MM.1S (cell line): ENCODE data around the gene TRPC6.

Source experiments
- DNase-seq: peaks from one replicate; pipeline ENCODE4 v3.0.0-alpha.2; 2015
- H2AFZ ChIP-seq: fragments of 300-600 bp; sonication (generic); 2 replicates; pipeline ENCODE4 v1.6.0; 2016; ENCODE audit warnings: antibody characterized with exemption, low read length
- H3F3A ChIP-seq: fragments of 300-600 bp; sonication (generic); 2 replicates; pipeline ENCODE4 v1.6.1; 2016; ENCODE audit warnings: mild to moderate bottlenecking, antibody characterized with exemption, low read length, moderate library complexity, mixed read lengths; ENCODE audit not compliant: insufficient read depth
- H3K27ac ChIP-seq: fragments of 300-600 bp; sonication (generic); 2 replicates; pipeline ENCODE4 v1.5.1; 2016; ENCODE audit warnings: mild to moderate bottlenecking, low read length
- H3K27me3 ChIP-seq: fragments of 300-600 bp; sonication (generic); replicated peaks from 2 replicates; pipeline ENCODE4 v1.6.0; 2016; ENCODE audit warnings: low read length; ENCODE audit not compliant: insufficient read depth
- H3K36me3 ChIP-seq: fragments of 300-600 bp; sonication (generic); replicated peaks from 2 replicates; pipeline ENCODE4 v1.6.1; 2016; ENCODE audit warnings: mild to moderate bottlenecking, low read length, mixed read lengths; ENCODE audit not compliant: insufficient read depth
- H3K4me1 ChIP-seq: fragments of 300-600 bp; sonication (generic); 2 replicates; pipeline ENCODE4 v1.6.1; 2016; ENCODE audit warnings: low read length, mixed read lengths
- H3K4me2 ChIP-seq: fragments of 300-600 bp; sonication (generic); 2 replicates; pipeline ENCODE4 v1.6.0; 2016; ENCODE audit warnings: low read depth, low read length
- H3K4me3 ChIP-seq: fragments of 300-600 bp; sonication (generic); 2 replicates; pipeline ENCODE4 v1.5.1; 2016; ENCODE audit warnings: low read length, mixed read lengths
- H3K79me2 ChIP-seq: fragments of 300-600 bp; sonication (generic); 2 replicates; pipeline ENCODE4 v1.6.1; 2016; ENCODE audit warnings: mixed run types, low read length, mixed read lengths
- H3K9ac ChIP-seq: fragments of 300-600 bp; sonication (generic); 2 replicates; pipeline ENCODE4 v1.6.1; 2016; ENCODE audit warnings: low read length, mixed read lengths
- H3K9me2 ChIP-seq: fragments of 300-600 bp; sonication (generic); replicated peaks from 2 replicates; pipeline ENCODE4 v1.6.1; 2016; ENCODE audit warnings: mild to moderate bottlenecking, low read length, mixed read lengths; ENCODE audit not compliant: insufficient read depth
- H3K9me3 ChIP-seq: fragments of 300-600 bp; sonication (generic); replicated peaks from 2 replicates; pipeline ENCODE4 v1.6.1; 2016; ENCODE audit warnings: mild to moderate bottlenecking, low read length, mixed read lengths; ENCODE audit not compliant: insufficient read depth
- H4K20me1 ChIP-seq: fragments of 300-600 bp; sonication (generic); 2 replicates; pipeline ENCODE4 v1.6.1; 2016; ENCODE audit warnings: mild to moderate bottlenecking, low read length, moderate library complexity, mixed read lengths; ENCODE audit not compliant: insufficient read depth
- EZH2 ChIP-seq: fragments of 300-600 bp; sonication (generic); optimal IDR thresholded peaks from 2 replicates; pipeline ENCODE3; 2017; ENCODE audit warnings: low read depth, mild to moderate bottlenecking, antibody characterized with exemption, low read length, mixed read lengths
- EZH2phosphoT487 ChIP-seq: fragments of 300-600 bp; sonication (generic); IDR thresholded peaks from 2 replicates; pipeline ENCODE4 v1.6.1; 2018; ENCODE audit warnings: antibody characterized with exemption, low read length
- TF ChIP-seq, protein P1 (sequence below): fragments of 300-600 bp; sonication (generic); IDR thresholded peaks from 2 replicates; pipeline ENCODE4 v1.5.1; 2016; ENCODE audit warnings: antibody characterized with exemption, low read length, mixed read lengths

TRPC6 gene

DNA sequence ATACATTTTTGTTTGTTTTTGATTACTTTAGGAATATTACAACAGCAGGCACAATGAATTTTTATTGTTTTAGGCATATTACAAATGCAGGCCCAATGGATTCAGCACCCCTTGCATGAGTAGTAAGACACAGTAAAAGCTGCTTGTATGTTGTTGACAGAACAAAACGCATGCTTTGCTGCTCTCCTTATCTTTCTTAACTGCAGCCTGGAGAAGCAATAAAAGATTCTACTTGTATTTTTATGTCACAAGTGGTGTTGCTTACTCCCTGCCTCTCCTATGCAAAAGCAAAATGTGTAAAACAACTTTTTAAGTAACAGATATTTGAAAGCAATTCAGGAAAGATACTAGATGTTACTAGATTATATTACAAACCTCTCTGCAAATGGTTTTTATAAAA lies 73.9 kb downstream of the TRPC6 start:
- Histone ChIP-seq H3K36me3 (no peaks in the 10 kb centered on the region), H3F3A (no peaks in the 10 kb centered on the region), H3K9ac (no peak overlapping the region), H3K4me1 (no peaks in the 10 kb centered on the region), H3K27ac (no peak overlapping the region), H2AFZ (no peak overlapping the region), H3K4me3 (no peak overlapping the region), H3K4me2 (no peak overlapping the region), H3K79me2 (no peaks in the 10 kb centered on the region), H3K27me3 (no peaks in the 10 kb centered on the region), H4K20me1 (no peaks in the 10 kb centered on the region), H3K9me3 (no peaks in the 10 kb centered on the region), H3K9me2 (no peaks in the 10 kb centered on the region)
- no peak for DNase-seq
- TF ChIP-seq EZH2, result no peak
- TF ChIP-seq EZH2phosphoT487, result no peak
- TF ChIP-seq, protein P1, sequence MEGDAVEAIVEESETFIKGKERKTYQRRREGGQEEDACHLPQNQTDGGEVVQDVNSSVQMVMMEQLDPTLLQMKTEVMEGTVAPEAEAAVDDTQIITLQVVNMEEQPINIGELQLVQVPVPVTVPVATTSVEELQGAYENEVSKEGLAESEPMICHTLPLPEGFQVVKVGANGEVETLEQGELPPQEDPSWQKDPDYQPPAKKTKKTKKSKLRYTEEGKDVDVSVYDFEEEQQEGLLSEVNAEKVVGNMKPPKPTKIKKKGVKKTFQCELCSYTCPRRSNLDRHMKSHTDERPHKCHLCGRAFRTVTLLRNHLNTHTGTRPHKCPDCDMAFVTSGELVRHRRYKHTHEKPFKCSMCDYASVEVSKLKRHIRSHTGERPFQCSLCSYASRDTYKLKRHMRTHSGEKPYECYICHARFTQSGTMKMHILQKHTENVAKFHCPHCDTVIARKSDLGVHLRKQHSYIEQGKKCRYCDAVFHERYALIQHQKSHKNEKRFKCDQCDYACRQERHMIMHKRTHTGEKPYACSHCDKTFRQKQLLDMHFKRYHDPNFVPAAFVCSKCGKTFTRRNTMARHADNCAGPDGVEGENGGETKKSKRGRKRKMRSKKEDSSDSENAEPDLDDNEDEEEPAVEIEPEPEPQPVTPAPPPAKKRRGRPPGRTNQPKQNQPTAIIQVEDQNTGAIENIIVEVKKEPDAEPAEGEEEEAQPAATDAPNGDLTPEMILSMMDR, result no peak

DNA sequence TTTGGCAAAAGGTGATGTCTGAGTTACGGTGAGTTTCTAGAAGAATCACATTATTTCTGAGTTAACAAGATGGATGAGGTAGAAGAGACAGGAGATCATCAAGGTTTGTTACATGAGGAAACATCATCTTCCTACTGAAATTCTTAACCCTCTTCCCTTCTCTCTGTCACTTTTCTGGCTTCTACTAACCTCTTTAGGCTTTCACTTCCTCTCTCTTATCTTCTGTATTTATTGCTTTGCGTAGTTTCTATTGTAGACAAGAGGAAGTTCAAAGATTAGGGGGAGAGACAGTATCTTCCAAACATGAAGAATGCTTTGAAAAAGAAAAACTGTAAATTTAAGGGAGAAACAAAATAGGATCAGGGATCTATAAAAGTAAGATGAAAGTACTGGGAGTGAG lies 75.4 kb downstream of the TRPC6 start:
- Histone ChIP-seq H3K36me3 (no peaks in the 10 kb centered on the region), H3K9me2 (no peaks in the 10 kb centered on the region), H3K79me2 (no peaks in the 10 kb centered on the region), H3K4me2 (no peak overlapping the region), H3K9me3 (no peaks in the 10 kb centered on the region), H2AFZ (no peak overlapping the region), H3K4me1 (no peaks in the 10 kb centered on the region), H3K9ac (no peak overlapping the region), H3K27ac (no peak overlapping the region), H3F3A (no peaks in the 10 kb centered on the region), H3K27me3 (no peaks in the 10 kb centered on the region), H3K4me3 (no peak overlapping the region), H4K20me1 (no peaks in the 10 kb centered on the region)
- DNase-seq, result no peak
- TF ChIP-seq EZH2 (no peak), EZH2phosphoT487 (no peak)
- TF ChIP-seq, protein P1, result no peak

DNA sequence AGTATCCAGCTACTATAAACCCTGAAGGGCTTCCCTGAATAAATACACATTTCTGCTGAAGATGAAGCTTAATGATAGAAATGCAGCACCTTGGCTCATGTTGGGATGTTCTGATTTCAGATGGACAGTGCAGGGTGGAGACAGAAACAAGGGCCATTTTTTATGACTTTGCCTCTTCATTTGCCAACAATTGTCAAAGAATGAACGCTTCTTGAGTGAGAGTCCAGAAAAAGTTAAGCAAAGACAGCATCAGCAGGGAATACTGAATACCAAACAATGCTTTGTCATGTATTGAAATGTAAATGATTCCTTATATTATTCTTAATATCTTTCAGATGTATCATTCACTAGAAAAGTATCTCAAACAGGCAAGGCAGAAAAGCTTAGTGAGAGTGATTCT lies 84.9 kb downstream of the TRPC6 start:
- TF ChIP-seq EZH2phosphoT487, result no peak
- TF ChIP-seq EZH2, result no peak
- TF ChIP-seq, protein P1, result no peak

DNA sequence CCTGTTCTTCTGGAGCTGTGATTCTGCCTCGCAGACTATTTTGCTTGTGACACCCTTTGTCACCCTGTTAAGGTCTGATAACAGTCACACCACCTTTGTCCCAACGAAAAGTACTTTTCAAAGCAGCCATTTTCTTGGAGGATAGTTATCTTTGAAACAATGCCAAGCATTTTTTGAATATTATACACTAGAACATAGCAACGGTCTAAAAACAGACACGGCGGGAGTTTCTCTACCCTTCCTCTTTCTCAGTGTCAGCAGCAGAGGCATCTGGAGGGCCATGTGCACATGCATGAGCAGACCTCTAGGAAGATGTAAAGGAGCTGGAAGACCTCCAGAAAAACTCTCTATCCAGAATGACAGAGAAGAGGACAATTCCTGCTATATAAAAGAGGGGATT lies 86.5 kb downstream of the TRPC6 start:
- H3K4me2 ChIP-seq, result no peak overlapping the region
- H3K36me3 ChIP-seq, result no peaks in the 10 kb centered on the region
- H3K79me2 ChIP-seq, result no peaks in the 10 kb centered on the region
- H3K9me2 ChIP-seq, result no peaks in the 10 kb centered on the region
- H3K4me1 ChIP-seq, result no peaks in the 10 kb centered on the region
- no peak overlapping the region for H3K4me3 ChIP-seq
- no peaks in the 10 kb centered on the region for H3K9me3 ChIP-seq
- H3K27ac ChIP-seq, result no peak overlapping the region
- DNase-seq, result no peak
- H4K20me1 ChIP-seq, result no peaks in the 10 kb centered on the region
- H3F3A ChIP-seq, result no peaks in the 10 kb centered on the region
- TF ChIP-seq, protein P1, result no peak
- no peak for TF ChIP-seq EZH2
- TF ChIP-seq EZH2phosphoT487, result no peak
- no peak overlapping the region for H2AFZ ChIP-seq
- no peak overlapping the region for H3K9ac ChIP-seq
- no peaks in the 10 kb centered on the region for H3K27me3 ChIP-seq

More for the DNA sequence above, 84.9 kb downstream of the TRPC6 start:
- Histone ChIP-seq H3K4me1 (no peaks in the 10 kb centered on the region), H3K9me2 (no peaks in the 10 kb centered on the region), H3K4me3 (no peak overlapping the region), H3K9ac (no peak overlapping the region), H3K4me2 (no peak overlapping the region), H4K20me1 (no peaks in the 10 kb centered on the region), H3K27ac (no peak overlapping the region), H2AFZ (no peak overlapping the region), H3K79me2 (no peaks in the 10 kb centered on the region), H3K27me3 (no peaks in the 10 kb centered on the region), H3K9me3 (no peaks in the 10 kb centered on the region), H3K36me3 (no peaks in the 10 kb centered on the region), H3F3A (no peaks in the 10 kb centered on the region)
- DNase-seq, result no peak
